GM21526 (cell line): ENCODE measurements around the gene NPY5R.

ENCODE experiments used
- ATAC-seq: cut with Tn5 transposase; IDR thresholded peaks from one replicate; pipeline ENCODE4 v1.9.1; 2021; ENCODE audit warnings: moderate library complexity; ENCODE audit not compliant: unreplicated experiment, low FRiP score

The NPY5R gene

DNA sequence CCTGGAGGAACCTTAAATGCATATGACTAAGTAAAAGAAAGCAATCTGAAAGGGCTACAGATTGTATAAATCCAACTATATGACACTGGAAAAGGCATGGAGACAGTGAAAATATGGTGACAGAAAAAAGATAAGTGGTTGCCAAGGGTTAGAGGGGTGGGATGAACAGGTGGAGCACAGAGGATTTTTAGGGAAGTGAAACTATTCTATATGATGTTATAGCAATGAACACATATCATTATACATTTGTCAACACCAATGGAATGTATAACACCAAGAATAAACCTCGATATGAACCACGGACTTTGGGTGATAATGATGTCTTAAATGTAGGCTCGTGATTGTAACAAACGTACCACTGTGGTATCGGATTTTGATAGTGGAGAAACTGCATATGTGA is 40.7 kb downstream of the NPY5R start:
- no peak for ATAC-seq

DNA sequence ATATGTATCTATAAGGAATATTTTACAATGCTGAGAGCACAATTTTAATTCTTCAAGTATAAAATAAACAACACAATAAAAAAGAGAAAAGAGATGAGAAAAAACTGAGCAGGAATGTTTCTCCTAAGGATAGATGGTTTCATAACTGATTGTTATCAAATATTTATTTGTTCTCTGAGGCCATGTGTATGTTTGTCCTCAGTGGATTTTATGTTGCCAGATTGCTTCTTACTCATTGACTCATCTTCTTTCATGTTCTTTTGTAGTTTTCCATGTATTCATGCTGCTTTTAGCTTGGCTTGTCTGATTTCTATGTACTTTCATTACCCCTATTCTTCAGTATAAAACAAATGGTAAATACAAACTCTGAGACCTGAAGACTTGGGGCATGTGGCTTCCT is 41.2 kb downstream of the NPY5R start:
- ATAC-seq, result no peak

DNA sequence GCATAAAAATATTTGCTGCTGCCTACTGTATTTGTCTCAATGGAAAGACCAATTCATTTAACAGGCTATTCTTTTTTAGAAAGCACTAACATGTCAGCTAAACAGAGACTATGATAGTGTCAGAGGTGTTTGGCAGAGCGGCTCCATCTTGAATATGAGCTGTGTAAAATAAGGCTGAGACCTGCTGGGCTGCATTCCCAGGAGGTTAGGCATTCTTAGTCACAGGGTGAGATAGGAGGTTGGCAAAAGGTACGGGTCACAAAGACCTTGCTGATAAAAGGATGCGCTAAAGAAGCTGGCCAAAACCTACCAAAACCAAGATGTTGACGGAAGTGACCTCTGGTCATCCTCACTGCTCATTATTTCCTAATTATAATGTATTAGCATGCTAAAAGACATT is 41.8 kb downstream of the NPY5R start:
- ATAC-seq, result no peak

DNA sequence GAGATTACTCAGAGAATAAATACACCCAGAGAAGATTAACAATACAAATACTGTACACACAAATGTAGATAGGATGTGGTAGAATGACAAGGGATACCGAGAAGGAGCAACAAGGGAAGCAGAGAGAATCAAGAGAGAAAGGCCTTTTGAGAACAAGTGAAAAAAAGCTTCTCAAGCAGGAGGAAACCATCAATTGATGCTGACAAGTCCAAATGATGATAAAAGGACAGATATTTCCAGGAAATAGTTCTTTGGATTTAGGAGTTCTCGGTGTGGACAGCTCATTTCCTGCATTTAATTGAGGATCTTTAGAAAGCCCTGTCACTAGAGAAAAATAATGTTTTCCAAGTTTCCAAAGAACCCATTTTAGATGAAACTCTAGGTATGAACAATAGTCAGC is 48.1 kb downstream of the NPY5R start:
- no peak for ATAC-seq

DNA sequence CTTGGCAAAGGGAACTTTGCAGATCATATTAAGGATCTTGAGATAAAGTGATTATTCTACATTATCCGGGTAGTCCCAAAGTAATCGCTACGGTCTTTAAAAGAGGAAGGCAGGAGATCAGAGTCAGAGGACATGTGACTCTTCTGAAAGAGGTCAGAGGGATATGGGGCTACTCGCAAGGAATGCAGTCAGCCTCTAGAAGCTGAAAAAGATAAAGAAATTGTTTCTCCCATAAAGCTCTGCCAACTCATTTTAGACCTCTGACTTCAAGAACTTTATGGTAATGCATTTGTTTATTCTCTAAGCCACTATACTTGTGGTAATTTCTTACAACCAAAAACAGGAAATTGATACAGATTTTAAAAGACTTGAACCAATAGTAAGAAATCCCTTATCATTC is 48.6 kb downstream of the NPY5R start:
- no peak for ATAC-seq

DNA sequence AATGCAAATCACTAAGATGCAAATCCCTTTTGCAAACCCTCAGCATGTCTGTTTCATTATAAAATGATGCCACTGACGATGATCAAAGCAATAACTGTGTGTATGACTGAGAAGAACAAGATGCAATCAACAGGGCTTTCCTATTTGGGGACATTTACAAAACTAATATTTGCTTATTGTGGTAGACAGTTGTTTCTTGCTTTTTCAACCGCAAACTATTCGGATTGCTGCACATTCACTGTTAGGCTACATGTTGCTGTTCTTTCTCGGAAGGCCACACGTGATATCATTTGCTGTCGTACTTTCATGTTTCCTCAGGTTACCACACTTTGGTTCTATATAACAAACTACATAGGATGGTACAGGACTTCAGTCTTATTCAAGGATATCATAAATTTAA is 49.8 kb downstream of the NPY5R start:
- ATAC-seq, result no peak

DNA sequence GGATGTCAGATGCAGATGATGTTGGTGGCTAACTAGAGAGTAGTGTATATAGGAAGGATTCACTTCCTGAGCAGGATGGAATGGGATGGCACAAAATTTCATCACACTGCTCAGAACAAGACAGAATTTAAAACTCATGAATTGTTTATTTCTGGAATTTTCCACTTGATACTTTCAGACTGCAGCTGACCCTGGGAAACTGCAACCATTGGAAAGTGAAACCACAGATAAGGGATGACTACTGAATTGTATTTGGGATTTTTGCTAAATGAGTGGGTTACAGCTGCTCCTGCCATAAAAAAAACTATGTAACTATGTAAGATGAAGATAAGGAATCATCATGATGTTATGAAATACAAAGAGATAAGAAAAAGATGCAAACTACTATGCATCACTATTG is 51.4 kb downstream of the NPY5R start:
- ATAC-seq, result no peak

DNA sequence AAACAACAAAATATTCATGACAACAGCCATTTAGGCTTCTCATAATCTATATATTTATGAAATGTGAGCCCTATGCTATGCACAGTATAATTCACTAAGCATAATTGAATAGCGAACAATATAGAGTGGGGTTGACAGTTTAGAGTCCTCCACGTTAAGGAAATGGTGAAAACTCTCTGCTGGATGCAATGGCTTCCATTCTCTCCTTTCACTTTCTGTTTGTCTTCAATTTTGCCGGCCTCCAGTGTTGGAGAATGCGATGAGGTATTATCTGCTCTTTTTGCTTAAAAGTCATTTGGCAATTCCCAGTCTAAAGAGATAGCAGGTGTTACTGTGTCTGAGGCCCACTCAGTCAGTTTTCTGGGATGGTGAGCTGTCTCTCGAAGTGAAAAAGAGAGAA is 52.1 kb downstream of the NPY5R start:
- no peak for ATAC-seq

DNA sequence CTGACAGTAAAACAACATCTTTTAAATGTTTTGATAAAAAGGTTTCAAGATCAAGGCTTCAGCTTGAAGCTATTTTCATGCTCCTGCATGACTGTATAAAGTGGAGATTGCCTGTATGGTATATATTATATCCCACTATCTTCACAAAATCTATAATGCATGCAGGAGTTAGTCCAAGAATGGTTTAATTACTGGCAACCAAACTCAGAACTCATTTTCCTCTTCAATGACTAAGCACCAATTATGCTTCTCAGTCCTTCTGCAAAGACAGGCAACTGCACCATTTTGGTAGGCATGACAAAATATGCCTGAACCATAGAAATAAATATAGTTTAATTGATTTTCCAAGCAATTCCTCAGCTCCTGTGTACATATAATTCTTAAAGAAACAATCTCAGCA is 54.5 kb downstream of the NPY5R start:
- no peak for ATAC-seq

DNA sequence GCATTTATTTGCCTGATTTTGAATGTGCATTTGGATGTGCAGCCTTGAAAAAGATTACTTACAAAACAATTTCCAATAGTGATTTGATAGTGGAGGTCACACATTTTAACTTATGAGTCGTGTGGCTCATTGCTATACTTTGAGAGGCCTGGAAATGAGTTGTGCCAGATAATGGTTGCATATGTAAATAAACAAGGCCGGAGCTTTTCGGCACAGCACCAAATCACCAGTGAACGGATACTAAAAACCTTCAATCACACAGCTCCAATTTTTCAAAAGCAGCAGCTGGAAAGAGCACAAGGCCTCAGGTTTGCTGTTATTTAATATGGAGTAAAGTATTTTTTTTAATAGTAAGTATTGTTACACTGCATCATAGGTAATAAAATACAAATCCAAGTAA is 57.2 kb downstream of the NPY5R start:
- no peak for ATAC-seq
